MM.1S (cell line): ENCODE measurements around the gene PODNL1.

Experiments used
- DNase-seq: peaks from one replicate; pipeline ENCODE4 v3.0.0-alpha.2; 2015
- H2AFZ ChIP-seq: fragments of 300-600 bp; sonication (generic); 2 replicates; pipeline ENCODE4 v1.6.0; 2016; ENCODE audit warnings: antibody characterized with exemption, low read length
- H3F3A ChIP-seq: fragments of 300-600 bp; sonication (generic); 2 replicates; pipeline ENCODE4 v1.6.1; 2016; ENCODE audit warnings: mild to moderate bottlenecking, antibody characterized with exemption, low read length, moderate library complexity, mixed read lengths; ENCODE audit not compliant: insufficient read depth
- H3K27ac ChIP-seq: fragments of 300-600 bp; sonication (generic); 2 replicates; pipeline ENCODE4 v1.5.1; 2016; ENCODE audit warnings: mild to moderate bottlenecking, low read length
- H3K27me3 ChIP-seq: fragments of 300-600 bp; sonication (generic); replicated peaks from 2 replicates; pipeline ENCODE4 v1.6.0; 2016; ENCODE audit warnings: low read length; ENCODE audit not compliant: insufficient read depth
- H3K36me3 ChIP-seq: fragments of 300-600 bp; sonication (generic); replicated peaks from 2 replicates; pipeline ENCODE4 v1.6.1; 2016; ENCODE audit warnings: mild to moderate bottlenecking, low read length, mixed read lengths; ENCODE audit not compliant: insufficient read depth
- H3K4me1 ChIP-seq: fragments of 300-600 bp; sonication (generic); 2 replicates; pipeline ENCODE4 v1.6.1; 2016; ENCODE audit warnings: low read length, mixed read lengths
- H3K4me2 ChIP-seq: fragments of 300-600 bp; sonication (generic); 2 replicates; pipeline ENCODE4 v1.6.0; 2016; ENCODE audit warnings: low read depth, low read length
- H3K4me3 ChIP-seq: fragments of 300-600 bp; sonication (generic); 2 replicates; pipeline ENCODE4 v1.5.1; 2016; ENCODE audit warnings: low read length, mixed read lengths
- H3K79me2 ChIP-seq: fragments of 300-600 bp; sonication (generic); 2 replicates; pipeline ENCODE4 v1.6.1; 2016; ENCODE audit warnings: mixed run types, low read length, mixed read lengths
- H3K9ac ChIP-seq: fragments of 300-600 bp; sonication (generic); 2 replicates; pipeline ENCODE4 v1.6.1; 2016; ENCODE audit warnings: low read length, mixed read lengths
- H3K9me2 ChIP-seq: fragments of 300-600 bp; sonication (generic); replicated peaks from 2 replicates; pipeline ENCODE4 v1.6.1; 2016; ENCODE audit warnings: mild to moderate bottlenecking, low read length, mixed read lengths; ENCODE audit not compliant: insufficient read depth
- H3K9me3 ChIP-seq: fragments of 300-600 bp; sonication (generic); replicated peaks from 2 replicates; pipeline ENCODE4 v1.6.1; 2016; ENCODE audit warnings: mild to moderate bottlenecking, low read length, mixed read lengths; ENCODE audit not compliant: insufficient read depth
- H4K20me1 ChIP-seq: fragments of 300-600 bp; sonication (generic); 2 replicates; pipeline ENCODE4 v1.6.1; 2016; ENCODE audit warnings: mild to moderate bottlenecking, low read length, moderate library complexity, mixed read lengths; ENCODE audit not compliant: insufficient read depth
- CTCF ChIP-seq: fragments of 300-600 bp; sonication (generic); IDR thresholded peaks from 2 replicates; pipeline ENCODE4 v1.5.1; 2016; ENCODE audit warnings: antibody characterized with exemption, low read length, mixed read lengths
- EZH2 ChIP-seq: fragments of 300-600 bp; sonication (generic); optimal IDR thresholded peaks from 2 replicates; pipeline ENCODE3; 2017; ENCODE audit warnings: low read depth, mild to moderate bottlenecking, antibody characterized with exemption, low read length, mixed read lengths
- EZH2phosphoT487 ChIP-seq: fragments of 300-600 bp; sonication (generic); IDR thresholded peaks from 2 replicates; pipeline ENCODE4 v1.6.1; 2018; ENCODE audit warnings: antibody characterized with exemption, low read length

The PODNL1 gene

DNA sequence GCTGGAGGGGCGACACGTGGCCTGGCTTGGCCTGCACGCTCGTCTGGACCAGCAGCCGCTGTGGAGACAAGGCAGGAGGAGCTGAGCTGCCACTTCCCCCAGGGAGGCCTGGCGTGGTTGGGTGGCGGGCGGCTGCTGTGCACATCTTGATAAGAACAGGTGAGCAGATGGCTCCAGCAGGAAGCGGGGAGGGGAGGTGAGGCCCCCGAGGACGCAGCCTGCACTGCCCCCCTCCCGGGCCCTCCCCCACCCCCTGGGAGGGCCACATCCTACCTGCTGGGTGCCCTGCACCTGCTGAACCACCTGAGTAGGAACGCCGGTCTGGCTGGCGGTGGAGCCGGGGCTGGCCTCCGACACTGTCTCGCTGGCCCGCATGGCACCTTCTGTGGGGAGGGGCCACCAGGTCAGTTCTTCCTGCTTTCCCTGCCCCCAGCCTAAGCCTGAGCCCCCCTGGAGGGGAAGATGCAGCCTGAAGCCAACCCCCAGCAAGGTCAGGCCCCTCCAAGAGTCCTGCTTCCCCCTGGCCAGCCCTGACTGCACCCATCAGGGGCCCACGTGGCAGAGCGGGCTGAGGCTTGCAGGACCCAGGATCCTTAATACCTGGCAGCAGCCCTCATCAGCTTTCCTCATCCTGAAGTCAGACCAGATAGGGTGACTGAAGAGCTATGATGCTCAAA, 45.1 kb upstream of the PODNL1 start:
- H3K27ac ChIP-seq, result no peak overlapping the region
- no peaks in the 10 kb centered on the region for H4K20me1 ChIP-seq
- peaks cover 22% of the 10 kb centered on the region for H3K4me1 ChIP-seq
- no peak overlapping the region for H3K9ac ChIP-seq
- DNase-seq, result no peak
- no peaks in the 10 kb centered on the region for H3K79me2 ChIP-seq
- peaks cover 18% of the 10 kb centered on the region for H3F3A ChIP-seq
- no peak overlapping the region for H2AFZ ChIP-seq
- TF ChIP-seq EZH2phosphoT487, result no peak
- no peak for TF ChIP-seq EZH2
- no peak for TF ChIP-seq CTCF
- H3K9me2 ChIP-seq, result no peaks in the 10 kb centered on the region
- H3K4me2 ChIP-seq, result no peak overlapping the region
- no peak overlapping the region for H3K4me3 ChIP-seq
- H3K36me3 ChIP-seq, result no peaks in the 10 kb centered on the region
- no peaks in the 10 kb centered on the region for H3K27me3 ChIP-seq
- no peaks in the 10 kb centered on the region for H3K9me3 ChIP-seq

GRCh38 chr19:13982773-13983172, 44.6 kb upstream of the PODNL1 start:
- H4K20me1 ChIP-seq, result no peaks in the 10 kb centered on the region
- no peak overlapping the region for H3K4me2 ChIP-seq
- TF ChIP-seq EZH2, result no peak
- TF ChIP-seq CTCF, result no peak
- TF ChIP-seq EZH2phosphoT487, result no peak
- H3K79me2 ChIP-seq, result no peaks in the 10 kb centered on the region
- no peak overlapping the region for H2AFZ ChIP-seq
- no peaks in the 10 kb centered on the region for H3K9me3 ChIP-seq
- H3K27me3 ChIP-seq, result no peaks in the 10 kb centered on the region
- no peaks in the 10 kb centered on the region for H3K9me2 ChIP-seq
- peaks cover 18% of the 10 kb centered on the region for H3F3A ChIP-seq
- DNase-seq, result no peak
- H3K27ac ChIP-seq, result no peak overlapping the region
- H3K4me3 ChIP-seq, result no peak overlapping the region
- H3K36me3 ChIP-seq, result no peaks in the 10 kb centered on the region
- H3K9ac ChIP-seq, result no peak overlapping the region
- H3K4me1 ChIP-seq, result peaks cover 22% of the 10 kb centered on the region

DNA sequence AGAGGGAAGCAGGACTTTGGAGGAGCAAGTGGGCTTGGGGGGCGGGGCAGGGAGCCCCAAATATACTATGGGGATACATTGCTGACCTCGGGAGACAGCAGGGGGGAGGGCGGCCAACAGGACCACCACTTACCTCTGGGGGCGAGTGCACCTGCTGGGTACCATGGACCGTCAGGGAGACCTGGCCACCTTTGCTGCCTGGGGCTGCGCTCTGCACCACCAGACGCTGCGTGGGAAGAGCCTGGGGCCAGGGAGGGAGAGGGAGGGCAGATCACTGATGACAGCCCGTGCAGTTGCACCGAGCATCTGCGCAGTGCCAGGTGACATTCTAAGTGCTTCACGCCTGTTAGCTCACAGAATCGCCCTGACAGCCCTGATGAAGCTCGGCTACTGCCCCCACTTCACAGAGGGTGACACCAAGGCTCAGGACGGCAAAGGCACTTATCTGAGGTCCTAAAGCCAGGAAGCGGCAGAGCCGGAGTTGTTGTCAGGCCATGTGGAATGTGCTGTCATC, 43.8 kb upstream of the PODNL1 start:
- peaks cover 18% of the 10 kb centered on the region for H3F3A ChIP-seq
- no peak overlapping the region for H3K27ac ChIP-seq
- H3K4me1 ChIP-seq, result peaks cover 15% of the 10 kb centered on the region
- no peaks in the 10 kb centered on the region for H3K36me3 ChIP-seq
- no peaks in the 10 kb centered on the region for H3K27me3 ChIP-seq
- no peaks in the 10 kb centered on the region for H3K79me2 ChIP-seq
- H4K20me1 ChIP-seq, result no peaks in the 10 kb centered on the region
- no peak for TF ChIP-seq EZH2phosphoT487
- no peaks in the 10 kb centered on the region for H3K9me3 ChIP-seq
- H2AFZ ChIP-seq, result no peak overlapping the region
- H3K9me2 ChIP-seq, result no peaks in the 10 kb centered on the region
- no peak for DNase-seq
- no peak overlapping the region for H3K4me2 ChIP-seq
- no peak overlapping the region for H3K4me3 ChIP-seq
- H3K9ac ChIP-seq, result no peak overlapping the region

- Histone ChIP-seq H3F3A (peaks cover 13% of the 10 kb centered on the region), H3K27ac (no peak overlapping the region), H3K36me3 (no peaks in the 10 kb centered on the region), H3K9ac (no peak overlapping the region), H3K4me1 (peaks cover 9% of the 10 kb centered on the region), H3K4me2 (no peak overlapping the region), H3K27me3 (no peaks in the 10 kb centered on the region), H4K20me1 (no peaks in the 10 kb centered on the region), H3K9me3 (no peaks in the 10 kb centered on the region), H3K9me2 (no peaks in the 10 kb centered on the region), H3K79me2 (no peaks in the 10 kb centered on the region), H3K4me3 (no peak overlapping the region), H2AFZ (no peak overlapping the region)
- DNase-seq, result no peak
- TF ChIP-seq CTCF, result no peak
These were observed 43.2 kb upstream of the PODNL1 start for GRCh38 chr19:13981467-13981866.
